GM18526 (cell line): ENCODE results near the gene MAPK7.

Source experiments
- POLR2A ChIP-seq: IDR thresholded peaks from 3 replicates; pipeline ENCODE4 v1.6.1; 2011; ENCODE audit not compliant: insufficient read length; ENCODE audit errors: extremely low read depth

The MAPK7 gene

DNA sequence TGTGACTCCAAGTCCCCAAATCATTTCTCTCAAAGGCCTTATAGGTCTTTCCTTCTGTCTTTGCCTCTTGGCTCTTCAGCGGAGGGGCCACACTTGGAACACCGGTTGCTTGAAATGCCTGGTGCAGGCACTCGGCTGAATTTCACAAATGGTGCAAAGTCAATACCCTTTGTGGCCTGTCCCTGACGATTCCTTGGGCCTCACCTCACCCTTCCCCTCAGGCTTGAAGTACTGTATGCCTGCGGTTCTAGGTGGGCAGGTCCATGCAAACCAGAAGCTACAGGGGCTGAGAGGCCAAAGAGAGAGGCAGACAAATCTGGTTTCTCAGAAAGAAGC, 11.7 kb upstream of the MAPK7 start:
- no peak for TF ChIP-seq POLR2A

- TF ChIP-seq POLR2A: no peak
Measured at GRCh38 chr17:19368229-19368628, 10.1 kb upstream of the MAPK7 start.

- TF ChIP-seq POLR2A: no peak
Measured at GRCh38 chr17:19369107-19369778, 9.1 kb upstream of the MAPK7 start.

DNA sequence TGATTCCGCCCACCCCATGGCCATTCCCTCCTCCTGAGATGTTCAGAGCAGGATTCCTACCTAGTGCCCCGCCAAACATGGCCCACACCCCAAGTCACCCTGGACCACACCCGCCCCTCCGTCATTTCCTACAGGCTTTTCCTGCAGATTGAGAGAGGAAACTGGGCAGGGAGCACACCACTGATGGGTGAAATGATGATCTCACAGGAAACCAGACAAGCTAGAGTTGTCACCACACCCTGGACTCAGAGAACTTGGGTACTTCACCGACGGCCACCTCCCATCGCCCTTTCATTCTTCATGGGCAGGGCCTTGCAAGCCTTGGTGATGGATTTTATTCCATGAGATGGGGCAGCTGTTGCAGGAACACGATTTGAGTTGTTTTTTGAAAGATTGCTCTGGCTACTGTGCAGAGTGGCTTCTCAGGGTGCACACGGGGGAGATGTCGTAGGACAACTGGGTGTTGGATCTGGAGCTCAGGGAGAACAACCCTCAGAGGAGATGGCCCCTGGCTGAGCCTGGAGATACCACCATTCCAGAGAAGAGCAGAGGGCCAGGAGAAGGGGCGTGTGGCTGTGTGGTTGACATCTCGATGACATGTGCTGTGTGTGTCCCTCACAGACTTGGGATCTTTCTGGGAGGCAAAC, 8.3 kb upstream of the MAPK7 start:
- TF ChIP-seq POLR2A: no peak

GRCh38 chr17:19370493-19370960, 7.8 kb upstream of the MAPK7 start:
- no peak for TF ChIP-seq POLR2A

GRCh38 chr17:19371259-19372010, 6.9 kb upstream of the MAPK7 start:
- TF ChIP-seq POLR2A: no peak

DNA sequence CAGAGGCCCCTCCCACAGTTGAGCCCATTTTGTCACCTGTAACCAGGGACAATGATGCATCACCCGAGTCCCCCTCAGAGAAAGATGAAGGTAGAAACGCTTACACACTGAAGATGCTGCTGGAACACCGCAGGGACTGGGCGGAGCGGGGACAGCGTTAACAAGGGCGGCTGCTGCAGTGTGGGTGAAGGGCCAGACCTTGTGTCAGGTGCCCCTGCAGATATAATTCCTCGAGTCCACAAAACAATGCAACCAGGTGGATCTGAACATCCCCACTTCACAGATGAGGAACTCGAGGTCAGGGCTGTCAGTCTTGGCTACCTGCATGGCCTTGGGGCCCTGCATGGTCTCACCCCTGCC, 6.3 kb upstream of the MAPK7 start:
- TF ChIP-seq POLR2A: no peak

DNA sequence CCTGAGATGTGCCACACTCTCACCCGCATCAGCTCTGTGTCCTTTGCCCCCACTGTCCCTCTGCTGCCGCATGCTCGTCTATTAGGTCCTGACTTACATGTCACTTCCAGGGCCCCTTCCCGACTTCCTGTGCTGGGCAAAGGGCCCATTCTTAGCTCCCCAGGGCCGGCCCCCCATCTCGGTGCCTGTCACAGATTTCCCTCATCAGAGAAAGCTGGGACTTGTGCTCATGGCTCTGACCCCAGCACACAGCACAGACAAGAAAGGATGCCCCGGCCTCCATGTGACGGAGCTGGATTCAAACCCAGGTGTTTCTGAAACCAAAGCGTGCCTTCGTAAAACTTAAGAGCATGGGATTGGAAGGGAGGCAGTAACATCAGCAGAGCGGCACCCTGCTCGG, 5.9 kb upstream of the MAPK7 start:
- no peak for TF ChIP-seq POLR2A

DNA sequence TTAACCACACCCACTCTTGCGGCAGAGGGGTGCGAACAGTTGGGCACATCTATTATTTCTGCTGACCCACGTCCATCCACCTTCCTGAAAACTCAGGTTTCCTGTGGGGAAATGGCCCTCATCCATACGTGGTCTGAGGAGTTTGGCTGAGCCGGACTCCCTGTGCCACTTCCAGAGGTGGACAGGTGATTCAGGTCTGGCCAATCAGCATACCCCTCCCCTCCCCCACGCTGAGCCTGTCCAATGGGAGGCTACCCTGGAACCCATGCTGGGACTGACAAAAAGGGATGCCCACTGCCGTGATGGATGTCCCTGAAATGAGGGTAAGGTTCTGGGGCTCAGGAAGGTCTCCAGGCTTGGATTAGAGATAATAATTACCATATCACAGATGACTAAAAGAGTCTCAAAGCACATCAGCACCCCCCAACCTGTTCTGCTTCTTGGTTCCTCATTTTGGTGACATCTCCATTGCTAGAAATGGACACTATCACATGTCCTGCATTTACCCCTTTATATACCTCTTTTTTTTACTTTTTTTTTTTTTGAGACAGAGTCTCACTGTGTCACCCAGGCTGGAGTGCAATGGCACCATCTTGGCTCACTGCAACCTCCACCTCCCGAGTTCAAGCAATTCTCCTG, 5.3 kb upstream of the MAPK7 start:
- TF ChIP-seq POLR2A: no peak

- no peak for TF ChIP-seq POLR2A
Measured at GRCh38 chr17:19374136-19374535, 4.2 kb upstream of the MAPK7 start.

DNA sequence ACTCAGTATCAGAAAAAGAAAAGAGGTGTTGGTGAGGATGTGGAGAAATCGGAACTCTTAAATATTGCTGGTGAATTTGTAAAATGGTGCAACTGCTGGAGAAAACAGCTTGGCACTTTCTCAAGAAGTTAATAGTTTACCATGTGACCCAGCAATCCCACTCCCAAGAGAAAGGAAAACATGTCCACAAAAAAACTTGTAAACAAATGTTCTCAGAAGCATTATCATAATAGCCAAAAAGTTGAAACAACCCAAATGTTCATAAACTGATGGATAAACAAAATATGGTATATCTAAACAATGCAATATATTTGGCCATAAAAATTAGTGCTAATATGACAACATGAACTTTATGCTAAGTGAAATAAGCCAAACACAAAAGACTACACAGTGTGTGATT, 2.6 kb upstream of the MAPK7 start:
- no peak for TF ChIP-seq POLR2A

DNA sequence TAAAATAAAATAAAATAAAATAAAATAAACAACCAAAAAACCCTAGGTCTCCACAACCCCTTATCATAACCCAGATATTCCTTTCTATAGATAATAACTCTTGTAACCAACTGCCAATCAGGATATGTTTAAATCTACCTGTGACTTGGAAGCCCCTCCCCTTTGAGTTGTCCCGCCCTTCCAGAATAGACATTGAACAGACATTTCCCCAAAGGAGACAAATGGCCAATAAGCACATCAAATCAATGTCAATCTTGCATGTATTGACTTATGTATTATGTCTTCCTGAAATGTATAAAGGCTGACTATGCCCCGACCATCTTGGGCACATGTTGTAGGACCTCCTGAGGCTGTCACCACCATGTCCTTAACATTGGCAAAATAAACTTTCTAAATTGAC, 1.5 kb upstream of the MAPK7 start:
- TF ChIP-seq POLR2A: no peak

DNA sequence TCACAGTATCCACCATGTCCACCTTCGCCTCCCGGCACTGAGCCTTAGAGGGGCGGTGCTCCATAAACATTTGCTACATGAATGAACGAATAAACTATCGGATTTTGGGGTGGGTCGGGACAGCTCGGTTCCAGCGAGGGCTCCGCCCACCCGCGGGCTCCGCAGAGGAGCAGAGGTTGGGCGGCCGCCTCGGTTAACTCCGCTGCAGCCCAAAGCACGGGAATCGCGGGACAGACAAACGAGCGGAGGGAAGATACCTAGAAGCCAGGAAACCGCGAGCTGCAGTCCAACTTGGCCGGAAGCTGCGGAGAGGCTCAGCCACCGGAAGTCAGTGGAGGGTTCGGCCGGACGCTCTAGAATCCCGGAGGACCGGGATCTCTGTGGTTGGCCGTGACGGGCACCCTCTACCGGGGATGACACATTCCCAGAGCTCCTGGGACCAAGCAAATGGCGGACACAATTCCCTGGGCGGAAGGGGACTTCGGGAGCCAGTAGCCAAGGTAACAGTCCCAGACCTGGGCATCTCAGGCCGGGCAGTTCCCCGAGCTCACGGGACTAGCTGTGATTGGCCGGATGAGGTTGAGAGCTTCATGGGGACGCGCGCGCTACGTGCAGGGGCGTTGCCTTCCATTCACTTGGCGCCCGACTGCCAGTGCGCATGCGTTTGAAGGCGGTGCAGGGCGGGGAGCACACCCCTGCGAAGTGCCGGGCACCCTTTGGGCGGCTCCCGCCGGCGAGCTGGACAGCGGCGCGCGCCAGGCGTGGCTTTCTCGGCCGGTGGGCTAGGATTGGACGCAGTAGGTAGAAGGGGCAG, 489 bp upstream of the MAPK7 start:
- peak; percentile 68 for TF ChIP-seq POLR2A

- TF ChIP-seq POLR2A: no peak
Measured at GRCh38 chr17:19379361-19380065, 1.2 kb downstream of the MAPK7 start.
